ENCODE results near the gene FBLN7.

The FBLN7 gene

GRCh38 chr2:112230371-112230770 is 92.2 kb downstream of the FBLN7 start:
- H3K4me3 ChIP-seq (ENCODE audit: low read depth, low read length): no peak overlapping the region
- ChIA-PET CTCF (no interaction called here), POLR2A (no interaction called here)
- no peak for TF ChIP-seq CTCF (IDR thresholded peaks at IDR 0.05; ENCODE audit: insufficient read depth, low read length, missing control alignments)
- no peak for DNase-seq (ENCODE audit: low read depth, low spot score)
